Neural cell (in vitro differentiated cells): Measurements from ENCODE around the gene EBF3.

Experiments
- EP300 ChIP-seq: fragments of 450-650 bp; conservative IDR thresholded peaks from 2 replicates; pipeline ENCODE4 v1.6.1; 2014; ENCODE audit warnings: antibody characterized with exemption, mild to moderate bottlenecking, moderate library complexity; ENCODE audit not compliant: poor library complexity, severe bottlenecking
- EZH2 ChIP-seq: fragments of 200-600, 300-800 bp; shearing (Covaris generic), sonication (generic); IDR thresholded peaks from 2 replicates; pipeline ENCODE4 v1.6.1; 2014; ENCODE audit warnings: antibody characterized with exemption, low read length, borderline replicate concordance, mild to moderate bottlenecking; ENCODE audit not compliant: insufficient read depth, poor library complexity, severe bottlenecking
- MXI1 ChIP-seq: fragments of 450-650 bp; conservative IDR thresholded peaks from 2 replicates; pipeline ENCODE4 v1.6.1; 2014; ENCODE audit warnings: antibody characterized with exemption, mild to moderate bottlenecking; ENCODE audit not compliant: poor library complexity, severe bottlenecking
- POLR2AphosphoS5 ChIP-seq: IDR thresholded peaks from 2 replicates; pipeline ENCODE4 v1.6.1; 2012
- RAD21 ChIP-seq: fragments of 450-650 bp; conservative IDR thresholded peaks from 2 replicates; pipeline ENCODE4 v1.6.1; 2014; ENCODE audit warnings: antibody characterized with exemption, mild to moderate bottlenecking, moderate library complexity
- SMC3 ChIP-seq: fragments of 450-650 bp; conservative IDR thresholded peaks from 2 replicates; pipeline ENCODE4 v1.6.1; 2014; ENCODE audit warnings: antibody characterized with exemption, mild to moderate bottlenecking, moderate library complexity; ENCODE audit not compliant: poor library complexity
- TAF1 ChIP-seq: IDR thresholded peaks from 2 replicates; pipeline ENCODE4 v1.6.1; 2012; ENCODE audit warnings: low read depth
- TF ChIP-seq, protein P1 (sequence below): fragments of 450-650 bp; IDR thresholded peaks from 2 replicates; pipeline ENCODE4 v1.5.1; 2014; ENCODE audit warnings: antibody characterized with exemption, mild to moderate bottlenecking, moderate library complexity; ENCODE audit not compliant: poor library complexity, severe bottlenecking
- TF ChIP-seq, protein P2 (sequence below): IDR thresholded peaks from 2 replicates; pipeline ENCODE4 v1.6.1; 2012; ENCODE audit warnings: borderline replicate concordance

DNA sequence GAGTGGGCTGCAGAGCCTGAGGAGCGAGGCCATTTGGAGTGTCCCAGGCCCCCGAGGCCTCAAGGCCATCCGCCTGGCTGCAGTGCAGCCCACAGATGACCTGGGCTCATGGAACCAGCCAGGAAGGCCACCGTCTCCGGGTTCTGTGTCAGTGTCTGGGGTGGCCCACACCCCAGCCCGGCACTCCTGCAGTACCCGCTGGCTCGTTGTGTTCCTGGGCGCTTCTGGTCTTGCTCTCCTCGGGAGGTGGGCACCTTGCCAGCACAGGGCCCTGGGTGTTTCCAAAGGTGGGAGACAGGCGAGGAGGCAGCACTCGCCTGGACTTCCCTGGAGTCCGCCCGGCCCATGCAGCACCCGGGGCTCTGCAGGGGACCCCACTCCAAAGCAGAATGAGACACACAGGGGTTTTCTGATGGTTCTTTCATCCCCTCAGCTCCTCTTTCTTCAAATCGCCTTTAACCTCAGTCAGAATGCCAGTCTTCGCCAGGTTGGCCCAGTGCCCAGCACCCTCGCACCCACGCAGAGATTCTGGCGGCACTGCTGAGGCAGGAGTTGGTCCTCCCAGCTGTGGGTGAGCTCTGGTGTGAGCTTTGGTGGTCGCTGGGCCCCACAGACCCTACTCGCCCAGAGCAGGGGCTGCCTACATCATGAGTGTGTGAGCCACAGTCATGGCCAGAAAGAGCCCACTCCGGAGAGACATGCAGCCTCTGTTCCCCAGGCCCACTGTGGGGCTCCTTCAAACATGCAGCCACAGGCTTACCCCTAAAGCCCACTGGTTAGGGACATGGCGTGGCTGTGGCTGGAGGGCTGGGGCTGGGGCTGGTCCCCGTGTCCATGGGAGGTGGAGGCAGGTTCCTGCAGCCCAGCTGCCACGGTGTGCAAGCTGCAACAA is 155.7 kb downstream of the EBF3 start:
- TF ChIP-seq TAF1 (no peak), RAD21 (no peak), POLR2AphosphoS5 (no peak), EZH2 (no peak), EP300 (no peak), MXI1 (no peak), SMC3 (no peak)
- TF ChIP-seq, protein P1, sequence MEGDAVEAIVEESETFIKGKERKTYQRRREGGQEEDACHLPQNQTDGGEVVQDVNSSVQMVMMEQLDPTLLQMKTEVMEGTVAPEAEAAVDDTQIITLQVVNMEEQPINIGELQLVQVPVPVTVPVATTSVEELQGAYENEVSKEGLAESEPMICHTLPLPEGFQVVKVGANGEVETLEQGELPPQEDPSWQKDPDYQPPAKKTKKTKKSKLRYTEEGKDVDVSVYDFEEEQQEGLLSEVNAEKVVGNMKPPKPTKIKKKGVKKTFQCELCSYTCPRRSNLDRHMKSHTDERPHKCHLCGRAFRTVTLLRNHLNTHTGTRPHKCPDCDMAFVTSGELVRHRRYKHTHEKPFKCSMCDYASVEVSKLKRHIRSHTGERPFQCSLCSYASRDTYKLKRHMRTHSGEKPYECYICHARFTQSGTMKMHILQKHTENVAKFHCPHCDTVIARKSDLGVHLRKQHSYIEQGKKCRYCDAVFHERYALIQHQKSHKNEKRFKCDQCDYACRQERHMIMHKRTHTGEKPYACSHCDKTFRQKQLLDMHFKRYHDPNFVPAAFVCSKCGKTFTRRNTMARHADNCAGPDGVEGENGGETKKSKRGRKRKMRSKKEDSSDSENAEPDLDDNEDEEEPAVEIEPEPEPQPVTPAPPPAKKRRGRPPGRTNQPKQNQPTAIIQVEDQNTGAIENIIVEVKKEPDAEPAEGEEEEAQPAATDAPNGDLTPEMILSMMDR = no peak
- TF ChIP-seq, protein P2, sequence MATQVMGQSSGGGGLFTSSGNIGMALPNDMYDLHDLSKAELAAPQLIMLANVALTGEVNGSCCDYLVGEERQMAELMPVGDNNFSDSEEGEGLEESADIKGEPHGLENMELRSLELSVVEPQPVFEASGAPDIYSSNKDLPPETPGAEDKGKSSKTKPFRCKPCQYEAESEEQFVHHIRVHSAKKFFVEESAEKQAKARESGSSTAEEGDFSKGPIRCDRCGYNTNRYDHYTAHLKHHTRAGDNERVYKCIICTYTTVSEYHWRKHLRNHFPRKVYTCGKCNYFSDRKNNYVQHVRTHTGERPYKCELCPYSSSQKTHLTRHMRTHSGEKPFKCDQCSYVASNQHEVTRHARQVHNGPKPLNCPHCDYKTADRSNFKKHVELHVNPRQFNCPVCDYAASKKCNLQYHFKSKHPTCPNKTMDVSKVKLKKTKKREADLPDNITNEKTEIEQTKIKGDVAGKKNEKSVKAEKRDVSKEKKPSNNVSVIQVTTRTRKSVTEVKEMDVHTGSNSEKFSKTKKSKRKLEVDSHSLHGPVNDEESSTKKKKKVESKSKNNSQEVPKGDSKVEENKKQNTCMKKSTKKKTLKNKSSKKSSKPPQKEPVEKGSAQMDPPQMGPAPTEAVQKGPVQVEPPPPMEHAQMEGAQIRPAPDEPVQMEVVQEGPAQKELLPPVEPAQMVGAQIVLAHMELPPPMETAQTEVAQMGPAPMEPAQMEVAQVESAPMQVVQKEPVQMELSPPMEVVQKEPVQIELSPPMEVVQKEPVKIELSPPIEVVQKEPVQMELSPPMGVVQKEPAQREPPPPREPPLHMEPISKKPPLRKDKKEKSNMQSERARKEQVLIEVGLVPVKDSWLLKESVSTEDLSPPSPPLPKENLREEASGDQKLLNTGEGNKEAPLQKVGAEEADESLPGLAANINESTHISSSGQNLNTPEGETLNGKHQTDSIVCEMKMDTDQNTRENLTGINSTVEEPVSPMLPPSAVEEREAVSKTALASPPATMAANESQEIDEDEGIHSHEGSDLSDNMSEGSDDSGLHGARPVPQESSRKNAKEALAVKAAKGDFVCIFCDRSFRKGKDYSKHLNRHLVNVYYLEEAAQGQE = no peak
